Liver (tissue), 9 donors: ENCODE results near the gene WWC1. TPM values are rescaled to one million over a fixed set of nuclear protein-coding genes. Genes with fewer than 3 reads are reported as not detected.

Source experiments
- DNase-seq: peaks from one replicate; pipeline ENCODE4 v3.0.0-alpha.2; 2017; ENCODE audit warnings: low spot score
- H3K27ac ChIP-seq, 2 donors: one replicate each; pipeline ENCODE4 v1.7.0; 2013; ENCODE audit warnings: inconsistent platforms in 2 of 2, low read length in 2 of 2, control low read depth in 1 of 2, low read depth in 1 of 2, mild to moderate bottlenecking in 1 of 2
- H3K27me3 ChIP-seq, 4 donors: one replicate each; pipeline versions ENCODE4 v1.6.1 to v1.7.0; 2013; ENCODE audit warnings: low read length in 3 of 4, inconsistent platforms in 1 of 4, mild to moderate bottlenecking in 1 of 4, moderate library complexity in 1 of 4; ENCODE audit not compliant: control insufficient read depth in 4 of 4, insufficient read depth in 4 of 4
- H3K36me3 ChIP-seq, 4 donors: one replicate each; pipeline versions ENCODE4 v1.6.1 to v1.7.0; 2013; ENCODE audit warnings: low read length in 3 of 4, mild to moderate bottlenecking in 3 of 4, low read depth in 1 of 4, moderate library complexity in 1 of 4; ENCODE audit not compliant: control insufficient read depth in 4 of 4, insufficient read depth in 3 of 4
- H3K4me1 ChIP-seq, 4 donors: one replicate each; pipeline versions ENCODE4 v1.6.1 to v1.7.0; 2013; ENCODE audit warnings: low read length in 3 of 4, mild to moderate bottlenecking in 3 of 4, moderate library complexity in 1 of 4; ENCODE audit not compliant: control insufficient read depth in 4 of 4, insufficient read depth in 4 of 4
- H3K4me3 ChIP-seq, 3 donors: one replicate each; pipeline versions ENCODE4 v1.6.1 to v1.7.0; 2013; ENCODE audit warnings: low read length in 3 of 3, control low read depth in 1 of 3, low read depth in 1 of 3, mild to moderate bottlenecking in 1 of 3
- H3K9ac ChIP-seq, 2 donors: one replicate each; pipeline ENCODE4 v1.7.0; 2013; ENCODE audit warnings: low read length in 2 of 2, mild to moderate bottlenecking in 2 of 2, moderate library complexity in 2 of 2, control low read depth in 1 of 2, low read depth in 1 of 2
- H3K9me3 ChIP-seq, 4 donors: one replicate each; pipeline versions ENCODE4 v1.6.1 to v1.7.0; 2013; ENCODE audit warnings: low read length in 3 of 4; ENCODE audit not compliant: control insufficient read depth in 4 of 4
- CTCF ChIP-seq: fragments of 150-350 bp; IDR thresholded peaks from 2 replicates; pipeline ENCODE4 v1.5.1; 2017; ENCODE audit warnings: improper control_type of control experiment, low read depth, low read length; ENCODE audit not compliant: missing input control
- EGR1 ChIP-seq, 2 donors: IDR thresholded peaks; 2 replicates each; pipeline ENCODE4 v1.6.1; 2016 to 2018; ENCODE audit warnings: antibody characterized with exemption in 2 of 2, low read depth in 2 of 2
- FOXA1 ChIP-seq: IDR thresholded peaks from 2 replicates; pipeline ENCODE4 v1.6.1; 2016; ENCODE audit warnings: antibody characterized with exemption
- GABPA ChIP-seq, 2 donors: IDR thresholded peaks in 1 of 2; conservative IDR thresholded peaks in 1 of 2; 2 replicates each; pipeline ENCODE4 v1.6.1; 2016; ENCODE audit warnings: antibody characterized with exemption in 2 of 2, mild to moderate bottlenecking in 1 of 2, moderate library complexity in 1 of 2
- HNF4A ChIP-seq, 2 donors: conservative IDR thresholded peaks; 2 replicates each; pipeline ENCODE4 v1.6.1; 2016; ENCODE audit warnings: antibody characterized with exemption in 2 of 2, mild to moderate bottlenecking in 2 of 2
- HNF4G ChIP-seq: IDR thresholded peaks from 2 replicates; pipeline ENCODE4 v1.6.1; 2016; ENCODE audit warnings: antibody characterized with exemption
- MAX ChIP-seq: IDR thresholded peaks from 2 replicates; pipeline ENCODE4 v1.6.1; 2016; ENCODE audit warnings: antibody characterized with exemption
- NR2F2 ChIP-seq: IDR thresholded peaks from 2 replicates; pipeline ENCODE4 v1.6.1; 2016; ENCODE audit warnings: antibody characterized with exemption
- RAD21 ChIP-seq, 2 donors: IDR thresholded peaks; 2 replicates each; pipeline ENCODE4 v1.6.1; 2016; ENCODE audit warnings: antibody characterized with exemption in 2 of 2, mild to moderate bottlenecking in 2 of 2
- REST ChIP-seq: IDR thresholded peaks from 2 replicates; pipeline ENCODE4 v1.6.1; 2016; ENCODE audit warnings: antibody characterized with exemption, mild to moderate bottlenecking
- SP1 ChIP-seq: IDR thresholded peaks from 2 replicates; pipeline ENCODE4 v1.6.1; 2018; ENCODE audit warnings: antibody characterized with exemption, mild to moderate bottlenecking
- YY1 ChIP-seq: IDR thresholded peaks from 2 replicates; pipeline ENCODE4 v1.6.1; 2016; ENCODE audit warnings: antibody characterized with exemption, mild to moderate bottlenecking
- WGBS: extraction: QIAGEN DNeasy Blood & Tissue Kit; methylation state at CpG from one replicate; pipeline ENCODE4 v1.1.7; 2013; 5-methylcytosine and 5-hydroxymethylcytosine counted together
- polyA plus RNA-seq, 2 donors: library from polyadenylated mRNA; stranded (reverse) in 1 of 2; unstranded in 1 of 2; fragments of 200-250 nt in 1 of 2; fragments of >200 nt in 1 of 2; fragmentation: Nextera tagmentation in 1 of 2; extraction: Ambion mirVana in 1 of 2; gene quantifications; one replicate each; pipeline versions ENCODE4 v1.2.1 to v1.2.3, GENCODE V29; 2013 to 2015
- total RNA-seq, 2 donors: library from RNA; depleted of rRNA; stranded (reverse); fragments of >200 nt; gene quantifications; one replicate each; pipeline ENCODE4 v1.2.3, GENCODE V29; 2014
- donor health status: healthy.
- donor health status: healthy.
- donor health status: healthy.
- donor health status: healthy.
- donor health status: healthy.

WWC1 gene
- total and polyA plus RNA-seq, 4 donors: 5.9 to 25.1 (median 14.8) TPM

- no peak overlapping the region for H3K27ac ChIP-seq
Measured at GRCh38 chr5:168299372-168299771, 7.9 kb downstream of the WWC1 start.

GRCh38 chr5:168300326-168301182 lies 9.1 kb downstream of the WWC1 start:
- Histone ChIP-seq H3K4me1 (peaks cover 3 to 14% (median 10%) of the 10 kb centered on the region in 4 donors), H3K27me3 (no peaks in the 10 kb centered on the region), H3K4me3 (no peak overlapping the region), H3K9me3 (no peaks in the 10 kb centered on the region), H3K27ac (no peak overlapping the region), H3K36me3 (peaks cover 0 to 3% (median under 1%) of the 10 kb centered on the region in 4 donors), H3K9ac (no peak overlapping the region)
- TF ChIP-seq HNF4G (no peak), EGR1 (IDR thresholded peaks at IDR 0.05; ENCODE audit: low read depth in 2 of 2) (no peak), YY1 (no peak), FOXA1 (no peak), GABPA (IDR thresholded peaks at IDR 0.05 in 1 of 2, conservative IDR thresholded peaks at IDR 0.05 in 1 of 2) (no peak), NR2F2 (no peak), MAX (no peak), SP1 (no peak), CTCF (no peak)
- DNase-seq: no peak
- 86% methylated on average over 11 of the region's 11 CpGs for WGBS

More at GRCh38 chr5:168299372-168299771, 7.9 kb downstream of the WWC1 start:
- peaks cover 7 to 16% (median 11%) of the 10 kb centered on the region in 4 donors for H3K4me1 ChIP-seq
- no peak overlapping the region for H3K9ac ChIP-seq
- peaks cover 0 to 3% (median 0%) of the 10 kb centered on the region in 4 donors for H3K36me3 ChIP-seq
- H3K9me3 ChIP-seq: no peaks in the 10 kb centered on the region
- H3K4me3 ChIP-seq: no peak overlapping the region
- no peaks in the 10 kb centered on the region for H3K27me3 ChIP-seq
- DNase-seq: no peak
- TF ChIP-seq FOXA1 (no peak), RAD21 (IDR thresholded peaks at IDR 0.05) (no peak), GABPA (IDR thresholded peaks at IDR 0.05 in 1 of 2, conservative IDR thresholded peaks at IDR 0.05 in 1 of 2) (no peak), NR2F2 (no peak)
- 93% methylated on average over 7 of the region's 7 CpGs for WGBS

- TF ChIP-seq MAX: no peak
- TF ChIP-seq RAD21 (IDR thresholded peaks at IDR 0.05): no peak
- TF ChIP-seq HNF4A (conservative IDR thresholded peaks at IDR 0.05): no peak
- no peak for TF ChIP-seq GABPA (IDR thresholded peaks at IDR 0.05 in 1 of 2, conservative IDR thresholded peaks at IDR 0.05 in 1 of 2)
- TF ChIP-seq REST: no peak
- TF ChIP-seq EGR1 (IDR thresholded peaks at IDR 0.05; ENCODE audit: low read depth in 2 of 2): no peak
- Histone ChIP-seq H3K9ac (no peak overlapping the region), H3K9me3 (no peaks in the 10 kb centered on the region), H3K36me3 (peaks cover 0 to 3% (median under 1%) of the 10 kb centered on the region in 4 donors), H3K27ac (no peak overlapping the region), H3K27me3 (no peaks in the 10 kb centered on the region), H3K4me1 (peaks cover 2 to 19% (median 18%) of the 10 kb centered on the region in 4 donors), H3K4me3 (no peak overlapping the region)
- no peak for DNase-seq
- WGBS: 77% methylated on average over 11 of the region's 11 CpGs
Measured at GRCh38 chr5:168301593-168302390, 10.3 kb downstream of the WWC1 start.
